Activated CD4-positive, alpha-beta memory T cell treated with anti-CD3 and anti-CD28 coated beads, Interleukin-2, amount 10 ng/mL, durations not matched to agents 7 days and 5 days (primary cell): ENCODE data around the gene EFNA1. TPM values are rescaled to one million over a fixed set of nuclear protein-coding genes. Genes with fewer than 3 reads are reported as not detected.

ENCODE experiments used
- CTCF ChIA-PET: fragments of 350-600 bp; sonication (Branson Sonifier 250); formaldehyde crosslinking; loops from one replicate; lab custom pipeline; 2021; ENCODE audit warnings: antibody characterized with exemption, inconsistent platforms; lab: Charles Lee
- POLR2A ChIA-PET: fragments of 350-600 bp; sonication (Branson Sonifier 250); formaldehyde crosslinking; loops from one replicate; lab custom pipeline; 2021; ENCODE audit warnings: antibody characterized with exemption; lab: Charles Lee
- DNase-seq: peaks from one replicate; pipeline ENCODE4 v3.0.0-alpha.2; 2020
- H3K27ac Mint-ChIP-seq: one replicate; pipeline ENCODE4 v1.8.0; 2021; ENCODE audit warnings: mild to moderate bottlenecking, mixed read lengths
- H3K27me3 Mint-ChIP-seq: one replicate; pipeline ENCODE4 v1.8.0; 2021; ENCODE audit warnings: mixed read lengths
- H3K36me3 Mint-ChIP-seq: one replicate; pipeline ENCODE4 v1.8.0; 2021; ENCODE audit warnings: low read depth, mixed read lengths
- H3K4me1 Mint-ChIP-seq: one replicate; pipeline ENCODE4 v1.8.0; 2021; ENCODE audit warnings: mixed read lengths
- H3K4me3 Mint-ChIP-seq: one replicate; pipeline ENCODE4 v1.8.0; 2021; ENCODE audit warnings: mild to moderate bottlenecking, mixed read lengths
- H3K9me3 Mint-ChIP-seq: one replicate; pipeline ENCODE4 v1.8.0; 2021; ENCODE audit warnings: mixed read lengths
- total RNA-seq, 2 experiments: library from RNA; stranded (reverse); gene quantifications; one replicate each; pipeline ENCODE4 v1.2.3, GENCODE V29; 2021

EFNA1 gene
- total RNA-seq, 2 experiments from 2014 or later, result not detected

GRCh38 chr1:155128755-155129473 lies 1.2 kb downstream of the EFNA1 start:
- peaks cover 31% of the 10 kb centered on the region for H3K4me1 Mint-ChIP-seq
- CTCF ChIA-PET, result interaction anchor here (0.6 kb wide), 1 partner anchor 23 kb away, joined by 3 read pairs; no protein-coding TSS in a partner anchor
- H3K9me3 Mint-ChIP-seq, result no peaks in the 10 kb centered on the region
- no peak overlapping the region for H3K4me3 Mint-ChIP-seq
- H3K27me3 Mint-ChIP-seq, result peaks cover 56% of the 10 kb centered on the region
- DNase-seq, result no peak
- H3K36me3 Mint-ChIP-seq, result peaks cover 2% of the 10 kb centered on the region
- POLR2A ChIA-PET, result interaction anchor here (1.3 to 1.6 kb wide), 3 partner anchors 13 to 44 kb away, joined by 4 to 5 read pairs (median 4); partner anchors contain the start of gene KRTCAP2
- H3K27ac Mint-ChIP-seq, result no peak overlapping the region

DNA sequence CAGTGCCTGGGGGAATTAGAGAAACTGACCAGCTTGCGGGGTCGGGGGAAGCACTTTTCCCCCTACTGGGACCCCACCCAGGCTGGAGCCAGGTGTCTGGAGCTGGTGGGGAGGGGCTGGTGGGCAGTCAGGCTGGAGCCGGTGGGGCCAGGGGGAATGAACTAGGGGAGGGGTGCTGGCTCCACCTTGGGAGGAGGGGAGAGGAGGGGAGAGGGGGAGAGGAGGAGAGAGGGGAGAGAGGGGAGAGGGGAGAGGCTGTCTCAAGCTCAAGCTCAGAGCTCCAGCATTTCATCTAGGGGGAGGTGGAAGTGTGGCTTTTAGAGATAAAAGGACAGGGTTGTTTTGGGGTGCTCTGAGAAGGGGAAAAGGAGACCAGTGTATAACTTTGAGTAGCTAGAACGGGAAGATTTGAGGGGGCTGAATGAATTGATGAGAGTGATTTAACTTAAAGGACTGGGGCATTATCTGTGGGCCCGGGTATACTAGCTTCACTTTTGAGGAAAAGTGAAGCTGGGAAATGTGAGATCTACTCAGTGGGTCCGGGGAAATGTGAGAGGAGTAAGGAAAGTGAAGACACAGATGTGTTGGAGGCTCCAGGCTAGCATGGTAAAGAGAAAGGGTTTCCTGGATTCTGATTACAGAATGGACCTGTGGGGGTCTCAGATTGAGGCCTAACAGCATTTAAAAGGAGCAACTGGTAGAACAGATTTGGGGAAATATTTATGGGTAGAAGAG lies 2.8 kb downstream of the EFNA1 start:
- no peaks in the 10 kb centered on the region for H3K9me3 Mint-ChIP-seq
- no peak overlapping the region for H3K4me3 Mint-ChIP-seq
- CTCF ChIA-PET, result interaction anchor here (0.9 to 1.6 kb wide), 4 partner anchors 37 to 45 kb away, joined by 3 to 7 read pairs (median 3); partner anchors contain the start of gene KRTCAP2
- no peak overlapping the region for H3K27ac Mint-ChIP-seq
- peaks cover 42% of the 10 kb centered on the region for H3K27me3 Mint-ChIP-seq
- peaks cover 7% of the 10 kb centered on the region for H3K36me3 Mint-ChIP-seq
- H3K4me1 Mint-ChIP-seq, result peaks cover 40% of the 10 kb centered on the region
- POLR2A ChIA-PET, result interaction anchor here (1.1 kb wide), 2 partner anchors 39 to 42 kb away, joined by 3 to 4 read pairs; partner anchors contain the start of gene KRTCAP2
- DNase-seq, result no peak

DNA sequence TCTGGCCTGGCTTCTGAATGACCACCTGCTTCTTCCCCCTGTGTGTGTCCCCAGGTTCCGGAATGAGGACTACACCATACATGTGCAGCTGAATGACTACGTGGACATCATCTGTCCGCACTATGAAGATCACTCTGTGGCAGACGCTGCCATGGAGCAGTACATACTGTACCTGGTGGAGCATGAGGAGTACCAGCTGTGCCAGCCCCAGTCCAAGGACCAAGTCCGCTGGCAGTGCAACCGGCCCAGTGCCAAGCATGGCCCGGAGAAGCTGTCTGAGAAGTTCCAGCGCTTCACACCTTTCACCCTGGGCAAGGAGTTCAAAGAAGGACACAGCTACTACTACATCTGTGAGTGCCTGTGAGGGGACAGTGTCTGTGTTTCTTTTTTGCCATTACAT lies 3.6 kb downstream of the EFNA1 start:
- peaks cover 11% of the 10 kb centered on the region for H3K36me3 Mint-ChIP-seq
- H3K9me3 Mint-ChIP-seq, result no peaks in the 10 kb centered on the region
- H3K4me3 Mint-ChIP-seq, result no peak overlapping the region
- H3K4me1 Mint-ChIP-seq, result peaks cover 41% of the 10 kb centered on the region
- no peak overlapping the region for H3K27ac Mint-ChIP-seq
- CTCF ChIA-PET, result interaction anchor here (1.4 to 1.6 kb wide), 2 partner anchors 42 to 46 kb away, joined by 3 to 7 read pairs; partner anchors contain the start of gene KRTCAP2
- POLR2A ChIA-PET, result no interaction called here
- DNase-seq, result no peak
- peaks cover 38% of the 10 kb centered on the region for H3K27me3 Mint-ChIP-seq

- H3K4me3 Mint-ChIP-seq, result no peak overlapping the region
- CTCF ChIA-PET, result interaction anchor here (1.6 kb wide), 1 partner anchor 41 kb away, joined by 3 read pairs; the partner anchor contains the start of gene KRTCAP2
- DNase-seq, result no peak
- peaks cover 13% of the 10 kb centered on the region for H3K36me3 Mint-ChIP-seq
- H3K4me1 Mint-ChIP-seq, result peaks cover 41% of the 10 kb centered on the region
- POLR2A ChIA-PET, result no interaction called here
- no peak overlapping the region for H3K27ac Mint-ChIP-seq
- H3K27me3 Mint-ChIP-seq, result peaks cover 32% of the 10 kb centered on the region
- no peaks in the 10 kb centered on the region for H3K9me3 Mint-ChIP-seq
These were observed 4.2 kb downstream of the EFNA1 start for GRCh38 chr1:155131856-155132255.

GRCh38 chr1:155133799-155134281 lies 6.2 kb downstream of the EFNA1 start:
- Mint-ChIP-seq H3K4me1 (peaks cover 43% of the 10 kb centered on the region), H3K36me3 (peaks cover 33% of the 10 kb centered on the region), H3K27me3 (peaks cover 14% of the 10 kb centered on the region), H3K27ac (no peak overlapping the region), H3K9me3 (no peaks in the 10 kb centered on the region), H3K4me3 (no peak overlapping the region)
- ChIA-PET CTCF (interaction anchor here (0.8 to 5.6 kb wide), 5 partner anchors 35 to 862 kb away, joined by 3 to 28 read pairs (median 5); partner anchors contain the start of genes HAX1 and KRTCAP2), POLR2A (interaction anchor here (4.0 kb wide), 1 partner anchor 39 kb away, joined by 21 read pairs; the partner anchor contains the start of gene KRTCAP2)
- DNase-seq, result no peak

- Mint-ChIP-seq H3K9me3 (no peaks in the 10 kb centered on the region), H3K4me1 (peaks cover 42% of the 10 kb centered on the region), H3K4me3 (peak overlapping the region; percentile 97), H3K27ac (peak overlapping the region; percentile 98), H3K36me3 (peaks cover 36% of the 10 kb centered on the region), H3K27me3 (peaks cover 10% of the 10 kb centered on the region)
- ChIA-PET CTCF (interaction anchor here (0.8 to 5.6 kb wide), 7 partner anchors 35 to 862 kb away, joined by 3 to 28 read pairs (median 3); partner anchors contain the start of genes HAX1 and KRTCAP2), POLR2A (interaction anchor here (1.0 to 4.0 kb wide), 3 partner anchors 38 to 525 kb away, joined by 3 to 21 read pairs (median 4); partner anchors contain the start of gene KRTCAP2)
- no peak for DNase-seq
These were observed 6.6 kb downstream of the EFNA1 start for GRCh38 chr1:155134322-155134721.

DNA sequence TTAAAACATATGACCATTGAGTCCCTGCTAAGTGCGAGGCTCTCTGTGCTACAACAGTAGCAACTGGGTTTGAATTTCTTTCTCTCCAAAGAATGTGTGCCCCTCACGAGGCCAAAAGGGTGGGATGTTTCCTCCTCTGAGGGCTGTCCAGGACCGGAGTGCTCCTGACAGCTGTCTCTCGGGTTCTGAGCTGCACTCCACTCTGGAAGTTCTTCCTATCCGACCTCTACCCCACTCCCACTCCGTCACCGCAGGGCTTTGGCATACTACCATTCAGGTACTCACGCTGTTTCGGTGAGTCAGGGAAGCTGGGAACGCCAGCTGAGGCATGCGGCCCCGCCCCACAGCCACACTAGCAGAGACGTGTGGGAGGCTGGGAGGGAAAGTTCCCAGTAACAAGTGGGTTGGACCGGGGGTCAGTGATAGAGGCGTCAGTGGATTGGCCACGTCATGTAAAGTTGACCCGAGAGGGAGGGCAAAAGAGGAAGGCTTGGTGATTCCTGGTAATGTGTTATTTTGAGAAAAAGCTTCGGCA lies 7.3 kb downstream of the EFNA1 start:
- peaks cover 46% of the 10 kb centered on the region for H3K4me1 Mint-ChIP-seq
- peaks cover 6% of the 10 kb centered on the region for H3K27me3 Mint-ChIP-seq
- H3K9me3 Mint-ChIP-seq, result no peaks in the 10 kb centered on the region
- ChIA-PET CTCF (interaction anchor here (0.6 to 5.6 kb wide), 8 partner anchors 9 to 58 kb away, joined by 3 to 28 read pairs (median 4); partner anchors contain the start of gene KRTCAP2), POLR2A (interaction anchor here (1.0 to 4.0 kb wide), 6 partner anchors 9 to 525 kb away, joined by 3 to 21 read pairs (median 3); partner anchors contain the start of gene KRTCAP2)
- H3K27ac Mint-ChIP-seq, result peak overlapping the region; percentile 98
- peak; percentile 53 for DNase-seq
- H3K4me3 Mint-ChIP-seq, result peak overlapping the region; percentile 97
- peaks cover 41% of the 10 kb centered on the region for H3K36me3 Mint-ChIP-seq

DNA sequence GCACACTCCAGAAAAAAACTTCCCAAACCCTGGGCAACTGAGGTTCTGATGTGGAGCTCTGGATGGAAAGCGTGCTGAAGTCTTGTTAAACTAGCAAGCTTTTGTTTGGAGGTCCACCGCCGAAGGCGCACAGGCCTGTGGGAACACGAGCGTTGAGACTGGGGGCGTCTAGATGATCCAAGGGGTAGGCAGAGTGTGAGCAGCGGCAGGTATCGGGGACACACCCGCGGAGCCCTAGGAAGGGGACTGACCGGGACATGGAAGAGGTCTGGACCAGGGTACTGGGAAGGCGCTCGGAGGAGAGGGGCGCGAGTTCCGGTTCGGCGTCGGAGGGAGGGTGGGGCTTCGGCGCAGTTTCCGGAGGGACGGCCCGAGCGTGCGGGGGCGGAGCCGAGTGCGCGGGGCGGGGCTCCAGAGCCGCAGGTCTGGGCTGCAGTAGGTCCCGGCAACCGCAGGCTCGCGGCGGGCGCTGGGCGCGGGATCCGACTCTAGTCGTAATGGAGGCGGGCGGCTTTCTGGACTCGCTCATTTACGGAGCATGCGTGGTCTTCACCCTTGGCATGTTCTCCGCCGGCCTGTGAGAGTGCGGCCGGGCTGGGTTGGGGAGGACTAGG lies 7.8 kb downstream of the EFNA1 start, which contains the start of gene SLC50A1:
Gene SLC50A1, plus strand, starts transcription at position 438 of the 614 bp plus-strand sequence. Its CDS starts 60 bp downstream, at position 498.
- H3K27me3 Mint-ChIP-seq, result peaks cover 5% of the 10 kb centered on the region

GRCh38 chr1:155136748-155137147 lies 9.1 kb downstream of the EFNA1 start:
- H3K36me3 Mint-ChIP-seq, result peaks cover 47% of the 10 kb centered on the region
- H3K4me3 Mint-ChIP-seq, result peak overlapping the region; percentile 97
- ChIA-PET CTCF (interaction anchor here (1.1 to 5.6 kb wide), 7 partner anchors 21 to 84 kb away, joined by 3 to 28 read pairs (median 6); partner anchors contain the start of gene KRTCAP2), POLR2A (interaction anchor here (0.8 to 4.0 kb wide), 3 partner anchors 36 to 57 kb away, joined by 3 to 21 read pairs (median 4); partner anchors contain the start of gene KRTCAP2)
- no peaks in the 10 kb centered on the region for H3K9me3 Mint-ChIP-seq
- peak overlapping the region; percentile 98 for H3K27ac Mint-ChIP-seq
- DNase-seq, result peak; percentile 32
- peaks cover 51% of the 10 kb centered on the region for H3K4me1 Mint-ChIP-seq
- peaks cover 7% of the 10 kb centered on the region for H3K27me3 Mint-ChIP-seq

More for the DNA sequence above, 7.8 kb downstream of the EFNA1 start, which contains the start of gene SLC50A1:
- DNase-seq, result peak; percentile 95
- ChIA-PET POLR2A (interaction anchor here (1.0 to 4.0 kb wide), 6 partner anchors 9 to 526 kb away, joined by 3 to 21 read pairs (median 3); partner anchors contain the start of gene KRTCAP2), CTCF (interaction anchor here (0.6 to 5.6 kb wide), 9 partner anchors 8 to 58 kb away, joined by 3 to 28 read pairs (median 4); partner anchors contain the start of gene KRTCAP2)
- H3K27ac Mint-ChIP-seq, result peak within 1 kb of the TSS; percentile 98
- no peaks in the 10 kb centered on the region for H3K9me3 Mint-ChIP-seq
- H3K36me3 Mint-ChIP-seq, result peaks cover 45% of the 10 kb centered on the region
- H3K4me1 Mint-ChIP-seq, result peaks cover 49% of the 10 kb centered on the region
- H3K4me3 Mint-ChIP-seq, result peak within 1 kb of the TSS; percentile 97

GRCh38 chr1:155137154-155137949 lies 9.7 kb downstream of the EFNA1 start:
- DNase-seq, result no peak
- peaks cover 8% of the 10 kb centered on the region for H3K27me3 Mint-ChIP-seq
- peak overlapping the region; percentile 98 for H3K27ac Mint-ChIP-seq
- ChIA-PET CTCF (interaction anchor here (1.1 to 5.6 kb wide), 6 partner anchors 22 to 84 kb away, joined by 3 to 28 read pairs (median 10); partner anchors contain the start of gene KRTCAP2), POLR2A (interaction anchor here (0.8 to 4.0 kb wide), 4 partner anchors 30 to 56 kb away, joined by 3 to 21 read pairs (median 4); partner anchors contain the start of gene KRTCAP2)
- H3K4me3 Mint-ChIP-seq, result peak overlapping the region; percentile 97
- peaks cover 49% of the 10 kb centered on the region for H3K4me1 Mint-ChIP-seq
- H3K36me3 Mint-ChIP-seq, result peaks cover 45% of the 10 kb centered on the region
- no peaks in the 10 kb centered on the region for H3K9me3 Mint-ChIP-seq
